Neural cell (in vitro differentiated cells): ENCODE data around the gene CARD6. TPM values are rescaled to one million over a fixed set of nuclear protein-coding genes. Genes with fewer than 3 reads are reported as not detected.
A peak's percentile ranks its signal among the peaks of the same experiment; 100 is the strongest.

ENCODE experiments used
- H2AFZ ChIP-seq: fragments of 200-600, 300-800 bp; sonication (generic), shearing (Covaris generic); 2 replicates; pipeline ENCODE4 v1.6.0; 2014; ENCODE audit warnings: low read depth, mild to moderate bottlenecking, antibody characterized with exemption, low read length, moderate library complexity
- H3F3A ChIP-seq: fragments of 200-600 bp; shearing (Covaris generic); 2 replicates; pipeline ENCODE4 v1.6.1; 2016; ENCODE audit warnings: mild to moderate bottlenecking, moderate library complexity, mixed read lengths, antibody characterized with exemption, low read length; ENCODE audit not compliant: insufficient read depth, poor library complexity, severe bottlenecking
- H3K27ac ChIP-seq: fragments of 200-600, 300-800 bp; sonication (generic), shearing (Covaris generic); 2 replicates; pipeline ENCODE4 v1.5.1; 2014; ENCODE audit warnings: mild to moderate bottlenecking, low read length, moderate library complexity
- H3K27me3 ChIP-seq: fragments of 300-800, 200-600 bp; sonication (generic), shearing (Covaris generic); 2 replicates; pipeline ENCODE4 v1.6.0; 2014; ENCODE audit warnings: mild to moderate bottlenecking, low read depth, low read length, moderate library complexity; ENCODE audit not compliant: insufficient read depth
- H3K36me3 ChIP-seq: fragments of 300-800, 200-600 bp; sonication (generic), shearing (Covaris generic); 2 replicates; pipeline ENCODE4 v1.5.1; 2014; ENCODE audit warnings: mild to moderate bottlenecking, antibody characterized with exemption, low read length, moderate library complexity; ENCODE audit not compliant: insufficient read depth
- H3K4me2 ChIP-seq: fragments of 300-800, 200-600 bp; sonication (generic), shearing (Covaris generic); 2 replicates; pipeline ENCODE4 v1.6.0; 2014; ENCODE audit warnings: mild to moderate bottlenecking, low read length
- H3K4me3 ChIP-seq: fragments of 300-800, 200-600 bp; sonication (generic), shearing (Covaris generic); 2 replicates; pipeline ENCODE4 v1.5.1; 2014; ENCODE audit warnings: mild to moderate bottlenecking, low read length, moderate library complexity
- H3K79me2 ChIP-seq: fragments of 200-600 bp; shearing (Covaris generic); replicated peaks from 2 replicates; pipeline ENCODE4 v1.6.0; 2014; ENCODE audit warnings: mild to moderate bottlenecking, low read length, moderate library complexity; ENCODE audit not compliant: insufficient read depth
- H3K9ac ChIP-seq: fragments of 300-800, 200-600 bp; sonication (generic), shearing (Covaris generic); 2 replicates; pipeline ENCODE4 v1.6.1; 2016; ENCODE audit warnings: mild to moderate bottlenecking, low read length, mixed read lengths
- H3K9me2 ChIP-seq: fragments of 200-600 bp; shearing (Covaris generic); 2 replicates; pipeline ENCODE4 v1.6.1; 2016; ENCODE audit warnings: mild to moderate bottlenecking, low read length, mixed read lengths; ENCODE audit not compliant: insufficient read depth
- H3K9me3 ChIP-seq: fragments of 200-600, 300-800 bp; sonication (generic), shearing (Covaris generic); 2 replicates; pipeline ENCODE4 v1.6.1; 2016; ENCODE audit warnings: mild to moderate bottlenecking, mixed run types, low read length, moderate library complexity, mixed read lengths
- H4K20me1 ChIP-seq: fragments of 200-600 bp; shearing (Covaris generic); 2 replicates; pipeline ENCODE4 v1.6.1; 2016; ENCODE audit warnings: mild to moderate bottlenecking, mixed run types; ENCODE audit not compliant: insufficient read depth
- CTCF ChIP-seq: fragments of 450-650 bp; IDR thresholded peaks from 2 replicates; pipeline ENCODE4 v1.5.1; 2014; ENCODE audit warnings: antibody characterized with exemption, mild to moderate bottlenecking, moderate library complexity; ENCODE audit not compliant: poor library complexity, severe bottlenecking
- EP300 ChIP-seq: fragments of 450-650 bp; conservative IDR thresholded peaks from 2 replicates; pipeline ENCODE4 v1.6.1; 2014; ENCODE audit warnings: antibody characterized with exemption, mild to moderate bottlenecking, moderate library complexity; ENCODE audit not compliant: poor library complexity, severe bottlenecking
- EZH2 ChIP-seq: fragments of 200-600, 300-800 bp; shearing (Covaris generic), sonication (generic); IDR thresholded peaks from 2 replicates; pipeline ENCODE4 v1.6.1; 2014; ENCODE audit warnings: antibody characterized with exemption, low read length, borderline replicate concordance, mild to moderate bottlenecking; ENCODE audit not compliant: insufficient read depth, poor library complexity, severe bottlenecking
- MXI1 ChIP-seq: fragments of 450-650 bp; conservative IDR thresholded peaks from 2 replicates; pipeline ENCODE4 v1.6.1; 2014; ENCODE audit warnings: antibody characterized with exemption, mild to moderate bottlenecking; ENCODE audit not compliant: poor library complexity, severe bottlenecking
- POLR2AphosphoS5 ChIP-seq: IDR thresholded peaks from 2 replicates; pipeline ENCODE4 v1.6.1; 2012
- RAD21 ChIP-seq: fragments of 450-650 bp; conservative IDR thresholded peaks from 2 replicates; pipeline ENCODE4 v1.6.1; 2014; ENCODE audit warnings: antibody characterized with exemption, mild to moderate bottlenecking, moderate library complexity
- REST ChIP-seq: IDR thresholded peaks from 2 replicates; pipeline ENCODE4 v1.6.1; 2012; ENCODE audit warnings: borderline replicate concordance
- SMC3 ChIP-seq: fragments of 450-650 bp; conservative IDR thresholded peaks from 2 replicates; pipeline ENCODE4 v1.6.1; 2014; ENCODE audit warnings: antibody characterized with exemption, mild to moderate bottlenecking, moderate library complexity; ENCODE audit not compliant: poor library complexity
- TAF1 ChIP-seq: IDR thresholded peaks from 2 replicates; pipeline ENCODE4 v1.6.1; 2012; ENCODE audit warnings: low read depth
- polyA plus RNA-seq: library from polyadenylated mRNA; depleted of rRNA; stranded (reverse); fragments of >200 nt; gene quantifications from 2 replicates; pipeline ENCODE4 v1.2.3, GENCODE V29; 2014

CARD6 gene
- polyA plus RNA-seq, 1 donor from 2014 or later, result 0.06 TPM

GRCh38 chr5:40904205-40904993 is 63.2 kb downstream of the CARD6 start:
- Histone ChIP-seq H2AFZ (no peak overlapping the region), H3K27me3 (no peaks in the 10 kb centered on the region), H3K9ac (no peak overlapping the region), H3K36me3 (no peaks in the 10 kb centered on the region), H3K4me2 (no peak overlapping the region), H4K20me1 (no peaks in the 10 kb centered on the region), H3K27ac (no peak overlapping the region), H3F3A (no peaks in the 10 kb centered on the region), H3K9me2 (no peaks in the 10 kb centered on the region), H3K79me2 (no peaks in the 10 kb centered on the region), H3K4me3 (no peak overlapping the region), H3K9me3 (no peaks in the 10 kb centered on the region)
- peak; percentile 98 for TF ChIP-seq RAD21
- peak; percentile 17 for TF ChIP-seq POLR2AphosphoS5
- TF ChIP-seq REST, result no peak
- no peak for TF ChIP-seq MXI1
- no peak for TF ChIP-seq TAF1
- peak; percentile 97 for TF ChIP-seq SMC3
- peak; percentile 97 for TF ChIP-seq CTCF
- TF ChIP-seq EP300, result no peak
- no peak for TF ChIP-seq EZH2

GRCh38 chr5:40904994-40905306 is 63.8 kb downstream of the CARD6 start:
- no peak overlapping the region for H3K9ac ChIP-seq
- no peaks in the 10 kb centered on the region for H3K36me3 ChIP-seq
- H3K27ac ChIP-seq, result no peak overlapping the region
- no peaks in the 10 kb centered on the region for H3K79me2 ChIP-seq
- H3K4me2 ChIP-seq, result no peak overlapping the region
- H3F3A ChIP-seq, result no peaks in the 10 kb centered on the region
- H2AFZ ChIP-seq, result no peak overlapping the region
- no peaks in the 10 kb centered on the region for H4K20me1 ChIP-seq
- H3K9me3 ChIP-seq, result no peaks in the 10 kb centered on the region
- H3K4me3 ChIP-seq, result no peak overlapping the region
- H3K9me2 ChIP-seq, result no peaks in the 10 kb centered on the region
- no peaks in the 10 kb centered on the region for H3K27me3 ChIP-seq
- peak; percentile 61 for TF ChIP-seq SMC3
- TF ChIP-seq EZH2, result no peak
- no peak for TF ChIP-seq CTCF
